HG02970 (cell line): ENCODE measurements around the gene SETBP1.

Source experiments
- ATAC-seq: cut with Tn5 transposase; IDR thresholded peaks from one replicate; pipeline ENCODE4 v1.9.1; 2021; ENCODE audit warnings: mild to moderate bottlenecking, moderate library complexity, moderate number of reproducible peaks; ENCODE audit not compliant: unreplicated experiment, low FRiP score

Gene SETBP1

DNA sequence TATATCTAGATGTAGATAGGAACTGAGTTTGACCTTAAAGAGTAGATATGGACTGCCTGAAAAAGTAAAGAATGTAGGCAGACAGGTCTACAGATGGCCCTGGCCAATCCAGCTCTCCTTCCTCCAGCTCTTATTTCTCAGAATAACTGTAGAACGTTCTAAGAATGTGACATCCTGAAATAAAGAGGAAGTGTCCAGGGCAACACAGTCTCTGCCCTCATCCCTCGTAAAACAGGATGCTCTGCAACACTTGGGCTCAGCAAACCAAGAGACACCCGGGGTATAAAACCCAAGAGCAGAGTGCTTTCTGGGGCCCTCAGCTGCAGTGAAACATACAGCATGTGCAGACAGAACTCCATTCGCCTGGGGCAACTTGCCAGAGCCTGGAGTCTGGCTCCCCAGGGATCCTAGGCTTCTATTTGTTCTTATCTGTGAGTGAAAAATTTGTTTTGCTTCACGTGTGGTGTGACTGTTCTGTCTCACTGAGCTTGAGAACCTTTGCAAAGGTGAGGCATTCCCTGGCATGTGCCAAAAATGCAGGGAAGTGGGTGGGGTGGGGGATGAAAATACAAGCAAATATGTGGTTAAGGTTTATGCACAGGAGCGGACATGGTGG, 401.0 kb downstream of the SETBP1 start:
- no peak for ATAC-seq

DNA sequence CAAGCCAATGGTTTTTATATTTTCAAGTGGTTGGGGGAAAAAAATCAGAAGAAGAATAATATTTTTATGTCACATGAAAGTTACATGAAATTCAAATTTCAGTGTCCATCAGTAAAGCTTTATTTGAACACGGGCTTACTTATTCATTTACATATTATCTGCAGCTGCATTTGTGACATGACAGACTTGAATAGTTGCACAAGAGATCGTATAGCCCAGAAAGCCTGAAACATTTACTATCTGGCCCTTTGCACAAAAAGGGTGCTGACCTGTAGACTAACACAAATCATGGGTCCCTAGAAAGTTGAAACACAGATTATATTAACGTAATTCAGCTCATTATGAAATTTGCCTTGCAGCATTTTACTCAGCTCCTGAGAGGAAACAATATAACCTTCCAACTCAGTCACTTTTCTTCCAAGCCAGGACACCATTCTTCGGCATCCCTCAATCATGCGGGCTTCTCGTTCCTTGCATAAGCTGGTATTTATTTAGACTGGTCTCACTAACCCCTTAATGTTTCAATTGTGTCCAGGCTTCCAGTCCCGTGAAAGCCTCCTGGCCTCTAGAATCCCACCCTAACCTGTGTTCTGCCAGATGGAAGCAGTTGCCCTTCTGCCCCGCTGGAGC, 402.7 kb downstream of the SETBP1 start:
- no peak for ATAC-seq

DNA sequence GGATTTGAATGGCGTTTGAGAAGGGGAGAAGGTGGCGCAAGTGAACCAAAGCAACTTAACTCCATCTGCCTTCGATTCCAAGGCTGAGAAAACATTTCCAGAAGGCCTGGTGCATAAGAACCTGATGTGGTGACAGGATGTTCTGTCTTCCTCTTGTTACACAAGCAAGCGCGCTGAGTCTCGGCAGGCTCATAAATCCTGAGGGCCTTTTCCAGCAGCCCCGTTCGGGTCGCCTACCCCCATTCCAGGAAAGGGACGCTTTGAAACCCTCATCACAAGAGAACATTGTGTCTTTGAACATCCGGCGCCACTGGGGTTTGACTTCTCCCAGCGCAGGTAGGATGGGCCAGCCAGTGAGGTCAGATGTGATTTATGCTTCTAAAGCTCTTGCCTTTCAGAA, 403.5 kb downstream of the SETBP1 start:
- ATAC-seq: no peak

DNA sequence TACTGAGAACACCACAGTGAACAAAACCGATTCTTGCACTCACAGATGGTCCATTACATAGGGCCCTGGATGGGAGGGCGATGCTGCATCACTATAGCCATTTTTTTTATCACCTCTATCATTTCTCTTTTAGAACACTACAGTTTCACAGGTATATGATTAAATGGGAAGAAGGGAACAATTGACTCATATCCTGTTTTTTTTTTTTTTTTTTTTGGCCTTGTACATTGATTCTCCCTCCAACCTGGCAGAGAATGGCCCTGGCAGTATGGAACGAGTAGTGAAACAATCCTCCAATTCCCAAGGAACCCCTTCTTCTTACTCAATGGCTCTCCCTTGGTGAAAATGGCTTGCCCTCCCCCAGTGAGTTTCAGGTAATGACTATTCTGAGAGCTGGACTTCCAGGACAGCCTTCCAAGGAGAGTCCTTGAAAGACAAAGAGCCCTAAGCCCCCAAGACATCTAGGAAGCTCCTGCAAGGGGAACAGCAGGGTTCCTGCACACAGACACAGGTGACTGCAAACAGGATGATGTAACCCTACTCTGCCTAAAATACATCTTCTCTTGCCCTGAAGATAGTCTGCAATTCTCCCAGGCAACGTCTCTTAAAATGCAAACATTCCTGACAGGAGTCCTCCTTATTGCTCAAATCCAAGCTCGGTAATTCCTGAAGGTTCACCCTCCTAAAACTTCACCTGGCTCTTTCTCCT, 405.4 kb downstream of the SETBP1 start:
- no peak for ATAC-seq

DNA sequence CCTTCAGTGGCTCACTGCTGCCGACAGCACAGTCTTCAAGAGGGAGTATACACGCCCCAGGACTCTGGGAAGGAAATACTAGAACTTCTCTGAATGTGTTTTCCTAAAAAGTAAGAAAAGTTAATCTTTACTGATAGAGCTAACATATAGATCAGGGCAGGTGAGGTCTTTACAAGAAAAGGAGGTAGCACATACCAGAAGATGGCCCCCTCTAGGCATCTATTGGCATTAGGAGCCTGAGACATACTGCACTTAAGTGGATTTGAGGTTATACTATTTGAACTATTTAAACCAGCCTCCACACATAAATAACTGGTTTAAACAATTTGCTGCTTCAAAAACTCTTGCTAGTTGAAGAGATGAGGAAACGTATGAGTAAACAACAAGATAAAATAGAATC, 406.1 kb downstream of the SETBP1 start:
- ATAC-seq: no peak

DNA sequence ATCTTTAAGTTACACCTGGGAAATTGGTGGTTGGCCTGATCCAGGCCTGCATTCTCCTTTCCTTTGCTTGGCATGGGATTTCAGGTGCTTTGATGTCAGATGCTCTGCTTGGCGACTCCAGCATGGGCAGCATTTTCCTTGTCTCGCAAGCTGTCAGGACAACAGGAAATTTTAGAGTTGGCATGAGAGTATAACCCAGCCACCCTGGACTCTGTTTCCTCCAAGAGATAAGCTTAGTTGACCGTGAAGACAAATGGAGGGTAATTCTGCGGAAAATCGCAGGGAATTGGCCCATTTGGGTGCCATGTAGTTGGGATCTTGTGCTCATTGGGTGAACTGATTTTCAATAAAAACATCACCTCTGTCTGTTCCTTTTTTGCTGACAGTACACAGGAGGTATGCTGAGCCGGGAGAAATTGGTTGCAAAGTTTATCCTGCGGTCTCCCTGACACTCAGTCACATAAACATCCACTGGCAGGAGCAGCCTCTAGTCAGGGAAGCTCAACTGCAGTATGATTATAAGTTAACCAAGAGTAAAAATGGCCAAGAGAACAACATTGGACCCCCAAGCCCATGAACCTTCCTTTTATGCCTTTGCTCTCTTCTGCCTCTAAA, 409.9 kb downstream of the SETBP1 start:
- ATAC-seq: no peak

GRCh38 chr18:45100321-45101105, 419.8 kb downstream of the SETBP1 start:
- no peak for ATAC-seq

GRCh38 chr18:45102126-45102525, 421.4 kb downstream of the SETBP1 start:
- ATAC-seq: no peak

- no peak for ATAC-seq
These were observed 422.2 kb downstream of the SETBP1 start for GRCh38 chr18:45102863-45103262.

- ATAC-seq: no peak
These were observed 422.8 kb downstream of the SETBP1 start for GRCh38 chr18:45103319-45104048.

DNA sequence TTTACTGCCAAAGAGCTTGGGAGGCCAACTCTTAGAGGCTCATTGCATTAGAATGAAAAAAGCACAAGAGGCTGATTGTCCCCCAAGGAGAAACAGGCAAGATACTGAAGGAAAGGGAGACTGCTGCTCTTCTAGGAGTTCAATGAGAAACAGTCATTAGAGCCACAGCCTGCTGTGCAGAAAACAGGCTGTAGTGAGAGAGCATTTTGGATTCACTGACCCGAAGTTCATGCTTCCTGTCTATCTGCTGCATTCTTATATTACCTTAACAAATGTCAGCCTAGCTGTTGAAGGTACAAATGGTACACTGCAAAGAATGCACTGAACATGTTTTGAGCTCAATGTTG, 423.3 kb downstream of the SETBP1 start:
- no peak for ATAC-seq

GRCh38 chr18:45106331-45106774, 425.7 kb downstream of the SETBP1 start:
- ATAC-seq: peak; percentile 91

DNA sequence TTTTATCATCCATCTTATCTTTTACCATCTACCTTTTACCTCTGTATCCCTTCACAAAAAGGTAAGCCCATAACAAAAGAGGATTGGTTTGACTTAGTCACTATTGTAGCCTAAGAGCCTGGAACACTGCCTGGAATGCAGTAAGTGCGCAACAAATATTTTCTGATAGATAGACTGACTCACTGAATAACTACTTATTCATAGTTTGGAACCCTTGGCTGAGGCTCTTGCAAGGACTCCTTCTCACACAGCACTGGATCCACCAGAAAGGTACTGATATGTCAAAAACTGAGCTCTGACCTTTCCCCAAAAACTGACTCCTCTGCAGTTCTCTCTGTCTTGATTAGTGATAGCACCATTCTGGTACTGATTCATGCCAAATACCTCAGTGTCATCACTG, 426.7 kb downstream of the SETBP1 start:
- no peak for ATAC-seq

DNA sequence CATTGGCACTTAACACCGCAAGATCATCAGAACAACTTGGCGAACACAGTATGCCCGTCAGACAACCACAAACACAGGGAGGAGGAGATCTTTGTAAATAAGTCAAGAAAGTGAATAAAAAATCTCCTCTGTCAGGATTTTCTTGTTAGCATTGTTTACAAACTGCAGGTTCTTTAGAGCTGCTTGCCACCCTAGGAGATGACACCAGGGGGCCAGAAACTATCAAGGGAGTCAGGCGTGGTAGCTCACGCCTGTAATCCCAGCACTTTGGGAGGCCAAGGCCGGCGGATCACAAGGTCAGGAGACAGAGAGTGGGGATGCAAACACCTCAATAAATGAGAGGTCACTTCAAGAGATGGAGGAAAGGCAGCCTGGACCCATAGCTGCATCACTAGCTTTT, 428.1 kb downstream of the SETBP1 start:
- ATAC-seq: no peak

DNA sequence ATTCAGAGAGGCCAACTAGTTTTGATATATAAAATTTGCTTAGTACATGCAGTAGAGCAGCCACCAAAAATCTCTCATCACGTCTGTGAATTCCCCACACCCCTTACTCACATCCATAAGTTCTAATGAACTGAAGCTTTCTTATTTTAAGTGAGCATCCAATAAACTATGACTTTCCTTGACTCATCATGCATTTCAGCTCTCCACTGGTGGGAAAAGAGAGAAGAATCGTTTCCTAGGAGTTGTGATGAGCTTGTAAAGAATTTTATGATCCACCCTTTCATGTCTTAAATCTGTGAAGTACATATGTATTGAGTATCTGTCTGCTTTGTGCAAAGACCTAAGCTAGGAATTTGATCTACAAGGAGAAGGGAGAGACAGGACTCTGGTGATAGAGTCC, 428.6 kb downstream of the SETBP1 start:
- no peak for ATAC-seq

DNA sequence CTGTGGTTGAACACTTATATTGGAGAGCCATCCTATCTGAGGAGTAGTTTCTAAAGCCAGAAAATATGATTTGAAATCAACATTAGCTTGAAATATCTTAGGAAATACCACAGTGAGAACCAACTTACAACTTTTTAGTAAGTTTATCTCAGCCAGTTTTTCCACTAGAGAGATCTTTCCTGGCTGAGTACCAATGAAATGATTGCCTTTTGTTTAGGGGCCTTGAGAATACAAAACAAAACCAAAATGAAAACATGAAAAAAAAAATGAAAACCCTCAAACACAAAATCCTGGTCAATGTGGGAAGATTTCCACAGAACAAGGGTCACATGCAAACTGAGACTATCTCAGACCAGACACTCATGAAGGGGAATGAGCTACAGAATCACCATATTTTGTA, 429.0 kb downstream of the SETBP1 start:
- ATAC-seq: no peak

DNA sequence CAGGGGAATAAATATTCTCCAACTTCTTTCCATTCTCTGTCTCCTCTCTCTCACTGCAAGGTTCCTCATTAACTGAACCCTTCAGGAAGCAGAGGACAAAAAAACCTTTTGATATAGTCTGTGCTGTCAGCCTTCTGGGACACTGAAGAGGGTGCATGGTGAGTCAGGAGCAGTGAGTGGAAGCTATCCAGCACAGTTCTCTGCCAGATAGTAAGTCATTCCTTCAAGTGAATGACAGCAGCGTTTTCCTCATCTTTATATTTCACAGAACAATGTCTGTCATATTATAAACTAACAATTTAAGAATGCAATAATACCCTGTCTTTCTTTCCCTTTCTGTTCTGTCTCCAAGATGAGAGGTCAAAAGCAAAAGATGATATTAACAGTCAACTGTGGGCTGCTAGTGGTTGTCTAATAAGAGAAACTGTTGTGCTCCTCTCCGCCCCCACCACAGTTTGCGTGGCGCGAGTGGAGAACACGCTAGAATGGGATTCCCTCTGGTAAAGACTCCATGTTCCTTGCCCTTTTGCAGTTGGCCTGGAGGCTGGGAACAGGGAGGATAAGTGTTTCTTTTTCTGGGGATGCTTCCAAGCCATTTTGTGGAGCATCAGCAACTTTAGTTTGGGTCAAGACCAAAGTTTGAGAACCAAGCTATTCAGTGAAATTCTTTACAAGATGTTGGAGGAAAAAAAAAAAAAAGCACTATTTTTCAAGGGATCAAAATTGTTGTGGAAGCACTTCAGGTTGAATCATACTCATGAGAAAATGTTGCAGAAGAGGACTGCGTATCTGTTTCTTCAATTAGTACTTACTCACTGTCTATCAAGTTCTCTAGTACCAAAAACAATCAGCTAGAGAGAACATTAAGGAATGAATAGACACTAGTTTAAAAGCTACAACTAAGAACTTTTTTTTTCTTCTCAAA, 430.2 kb downstream of the SETBP1 start:
- no peak for ATAC-seq

- no peak for ATAC-seq
These were observed 430.8 kb downstream of the SETBP1 start for GRCh38 chr18:45111502-45111848.

GRCh38 chr18:45112682-45113081, 432.0 kb downstream of the SETBP1 start:
- ATAC-seq: no peak
